Endodermal cell (in vitro differentiated cells): ENCODE results near the gene TPSAB1. TPM values are rescaled to one million over a fixed set of nuclear protein-coding genes. Genes with fewer than 3 reads are reported as not detected.

Source experiments
- DNase-seq: peaks from one replicate; pipeline ENCODE4 v3.0.0-alpha.2; 2017
- H3K27ac ChIP-seq: 2 replicates; pipeline ENCODE4 v1.5.1; 2013; ENCODE audit warnings: mild to moderate bottlenecking, low read depth, low read length, moderate library complexity
- H3K27me3 ChIP-seq: 2 replicates; pipeline ENCODE4 v1.6.1; 2013; ENCODE audit warnings: mild to moderate bottlenecking, low read length, moderate library complexity; ENCODE audit not compliant: insufficient read depth, control insufficient read depth, poor library complexity, severe bottlenecking
- H3K36me3 ChIP-seq: 2 replicates; pipeline ENCODE4 v1.7.0; 2013; ENCODE audit warnings: mild to moderate bottlenecking, low read length, moderate library complexity; ENCODE audit not compliant: control insufficient read depth, insufficient read depth
- H3K4me1 ChIP-seq: one replicate; pipeline ENCODE4 v1.7.0; 2013; ENCODE audit warnings: low read length; ENCODE audit not compliant: control insufficient read depth, insufficient read depth
- H3K4me3 ChIP-seq: 2 replicates; pipeline ENCODE4 v1.5.1; 2013; ENCODE audit warnings: mild to moderate bottlenecking, low read length, moderate library complexity
- H3K9ac ChIP-seq: 2 replicates; pipeline ENCODE4 v1.6.1; 2013; ENCODE audit warnings: mild to moderate bottlenecking, low read length, moderate library complexity; ENCODE audit not compliant: poor library complexity, severe bottlenecking; ENCODE audit errors: extremely low read depth
- H3K9me3 ChIP-seq: 2 replicates; pipeline ENCODE4 v1.6.1; 2013; ENCODE audit warnings: mild to moderate bottlenecking, low read length, moderate library complexity; ENCODE audit not compliant: control insufficient read depth
- H3K27ac Mint-ChIP-seq: 2 replicates; pipeline ENCODE4 v1.8.0; 2020; ENCODE audit warnings: mixed read lengths
- H3K27me3 Mint-ChIP-seq: 2 replicates; pipeline ENCODE4 v1.8.0; 2021; ENCODE audit warnings: mild to moderate bottlenecking, mixed read lengths; ENCODE audit not compliant: insufficient read depth
- H3K36me3 Mint-ChIP-seq: 2 replicates; pipeline ENCODE4 v1.8.0; 2020; ENCODE audit warnings: low read depth, mixed read lengths
- H3K4me1 Mint-ChIP-seq: 2 replicates; pipeline ENCODE4 v1.8.0; 2020; ENCODE audit warnings: mixed read lengths
- H3K4me3 Mint-ChIP-seq: 2 replicates; pipeline ENCODE4 v1.8.0; 2020; ENCODE audit warnings: mild to moderate bottlenecking, moderate library complexity, mixed read lengths
- H3K9me3 Mint-ChIP-seq: 2 replicates; pipeline ENCODE4 v1.8.0; 2020; ENCODE audit warnings: mild to moderate bottlenecking, mixed read lengths
- WGBS, 2 experiments: methylation state at CpG; one replicate each; pipeline versions ENCODE4 v1.1.5 to v1.1.7; 2013; ENCODE audit warnings: missing lambda C conversion rate in 2 of 2, mixed read lengths in 1 of 2; ENCODE audit not compliant: insufficient coverage in 1 of 2, insufficient read length in 1 of 2; 5-methylcytosine and 5-hydroxymethylcytosine counted together
- total RNA-seq, 2 donors: library from RNA; stranded (reverse); fragmentation: NEBNext Ultra II Directional in 1 of 2; extraction: Animal tissue kit (Norgen Biotek cat#: 25700) in 1 of 2; gene quantifications; 2 replicates in 1 of 2; 3 replicates in 1 of 2; pipeline ENCODE4 v1.2.1, GENCODE V29; 2021
- TF ChIP-seq, protein P1 (sequence below): fragments of 200-600 bp; sonication (generic); conservative IDR thresholded peaks from 2 replicates; pipeline ENCODE4 v1.5.0; 2021; ENCODE audit warnings: antibody characterized with exemption, mild to moderate bottlenecking

TPSAB1 gene
- total RNA-seq, 2 donors from 2014 or later, result not detected

DNA sequence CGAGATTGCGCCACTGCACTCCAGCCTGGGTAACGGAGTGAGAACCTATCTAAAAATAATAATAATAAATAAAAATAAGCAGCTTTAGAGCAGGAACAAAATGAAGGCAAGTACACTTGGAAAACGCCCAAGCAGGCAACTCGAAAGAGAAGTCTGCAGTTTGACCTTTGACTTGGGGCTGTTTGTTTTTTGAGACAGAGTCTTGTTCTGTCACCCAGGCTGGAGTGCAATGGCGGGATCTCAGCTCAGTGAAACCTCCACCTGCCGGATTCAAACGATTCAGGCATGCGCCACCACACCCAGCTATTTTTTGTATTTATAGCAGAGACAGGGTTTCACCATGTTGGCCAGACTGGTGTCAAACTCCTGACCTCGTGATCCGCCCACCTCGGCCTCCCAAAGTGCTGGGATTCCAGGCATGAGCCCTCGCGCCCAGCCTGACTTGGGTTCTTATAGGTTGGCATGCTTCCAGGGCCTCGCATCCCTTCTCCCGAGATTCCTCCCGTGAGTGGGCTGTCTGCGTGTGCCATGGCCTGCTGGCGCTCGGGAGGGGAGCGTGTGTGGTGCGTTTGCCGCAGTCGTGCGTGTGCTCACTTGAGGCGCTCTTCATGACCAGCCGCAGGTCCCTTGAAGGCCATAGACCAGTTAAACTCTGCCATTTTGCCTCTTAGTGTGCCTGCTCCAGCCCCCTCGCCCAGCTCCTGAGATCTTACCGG, 50.5 kb downstream of the TPSAB1 start:
- Histone ChIP-seq H3K9me3 (no peaks in the 10 kb centered on the region), H3K27ac (no peak overlapping the region), H3K36me3 (no peaks in the 10 kb centered on the region), H3K4me1 (no peaks in the 10 kb centered on the region), H3K9ac (no peak overlapping the region), H3K4me3 (no peak overlapping the region), H3K27me3 (peaks cover 25% of the 10 kb centered on the region)
- TF ChIP-seq, protein P1, sequence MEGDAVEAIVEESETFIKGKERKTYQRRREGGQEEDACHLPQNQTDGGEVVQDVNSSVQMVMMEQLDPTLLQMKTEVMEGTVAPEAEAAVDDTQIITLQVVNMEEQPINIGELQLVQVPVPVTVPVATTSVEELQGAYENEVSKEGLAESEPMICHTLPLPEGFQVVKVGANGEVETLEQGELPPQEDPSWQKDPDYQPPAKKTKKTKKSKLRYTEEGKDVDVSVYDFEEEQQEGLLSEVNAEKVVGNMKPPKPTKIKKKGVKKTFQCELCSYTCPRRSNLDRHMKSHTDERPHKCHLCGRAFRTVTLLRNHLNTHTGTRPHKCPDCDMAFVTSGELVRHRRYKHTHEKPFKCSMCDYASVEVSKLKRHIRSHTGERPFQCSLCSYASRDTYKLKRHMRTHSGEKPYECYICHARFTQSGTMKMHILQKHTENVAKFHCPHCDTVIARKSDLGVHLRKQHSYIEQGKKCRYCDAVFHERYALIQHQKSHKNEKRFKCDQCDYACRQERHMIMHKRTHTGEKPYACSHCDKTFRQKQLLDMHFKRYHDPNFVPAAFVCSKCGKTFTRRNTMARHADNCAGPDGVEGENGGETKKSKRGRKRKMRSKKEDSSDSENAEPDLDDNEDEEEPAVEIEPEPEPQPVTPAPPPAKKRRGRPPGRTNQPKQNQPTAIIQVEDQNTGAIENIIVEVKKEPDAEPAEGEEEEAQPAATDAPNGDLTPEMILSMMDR, result no peak
- no peak overlapping the region for H3K27ac Mint-ChIP-seq
- H3K36me3 Mint-ChIP-seq, result no peaks in the 10 kb centered on the region
- no peak for DNase-seq
- peaks cover 30% of the 10 kb centered on the region for H3K27me3 Mint-ChIP-seq
- H3K4me3 Mint-ChIP-seq, result no peak overlapping the region
- WGBS, 2 experiments, result 88 to 89% methylated on average over 25 to 26 of the region's 29 CpGs
- H3K9me3 Mint-ChIP-seq, result no peaks in the 10 kb centered on the region
- H3K4me1 Mint-ChIP-seq, result peaks cover 14% of the 10 kb centered on the region

GRCh38 chr16:1291576-1291974, 51.1 kb downstream of the TPSAB1 start:
- no peak for DNase-seq
- no peaks in the 10 kb centered on the region for H3K9me3 Mint-ChIP-seq
- Histone ChIP-seq H3K9me3 (no peaks in the 10 kb centered on the region), H3K9ac (no peak overlapping the region), H3K4me3 (no peak overlapping the region), H3K27ac (no peak overlapping the region), H3K27me3 (peaks cover 25% of the 10 kb centered on the region), H3K4me1 (no peaks in the 10 kb centered on the region), H3K36me3 (no peaks in the 10 kb centered on the region)
- H3K4me1 Mint-ChIP-seq, result peaks cover 14% of the 10 kb centered on the region
- H3K4me3 Mint-ChIP-seq, result no peak overlapping the region
- 80 to 83% methylated on average over 16 to 17 of the region's 17 CpGs for WGBS, 2 experiments
- H3K27ac Mint-ChIP-seq, result no peak overlapping the region
- H3K36me3 Mint-ChIP-seq, result no peaks in the 10 kb centered on the region
- H3K27me3 Mint-ChIP-seq, result peaks cover 30% of the 10 kb centered on the region
- TF ChIP-seq, protein P1, result no peak

Other genes with a start within 250 kb of the TPSAB1 start
- 1 to 10 TPM in 1 of 2 donors, under 1 TPM in 1; 0.64 to 1.3 TPM for gene SSTR5, start 168.0 kb upstream of the TPSAB1 start, total RNA-seq
- gene C1QTNF8, start 144.5 kb upstream of the TPSAB1 start, total RNA-seq, result under 1 TPM; 0.15 to 0.20 TPM
- gene CACNA1H, start 87.6 kb upstream of the TPSAB1 start, total RNA-seq, result 10 to 100 TPM; 31.6 to 45.0 TPM
- gene TPSG1, start 15.4 kb upstream of the TPSAB1 start, total RNA-seq, result not detected
- gene TPSB2, start 10.5 kb upstream of the TPSAB1 start, total RNA-seq, result not detected
- not detected for gene TPSD1, start 15.4 kb downstream of the TPSAB1 start, total RNA-seq
- gene UBE2I, start 68.9 kb downstream of the TPSAB1 start, total RNA-seq, result 100 to 1,000 TPM; 250 to 294 TPM
- 10 to 100 TPM; 25.0 to 43.5 TPM for gene BAIAP3, start 92.9 kb downstream of the TPSAB1 start, total RNA-seq
- gene TSR3, start 111.2 kb downstream of the TPSAB1 start, total RNA-seq, result 10 to 100 TPM; 64.9 to 67.4 TPM
- 10 to 100 TPM; 34.0 to 38.4 TPM for gene GNPTG, start 111.2 kb downstream of the TPSAB1 start, total RNA-seq
- gene UNKL, start 174.0 kb downstream of the TPSAB1 start, total RNA-seq, result 10 to 100 TPM; 46.4 to 48.3 TPM
- gene UQCC4, start 180.0 kb downstream of the TPSAB1 start, total RNA-seq, result 10 to 100 TPM in 1 of 2 donors, 1 to 10 TPM in 1; 9.2 to 10.9 TPM
- gene PERCC1, start 190.4 kb downstream of the TPSAB1 start, total RNA-seq, result under 1 TPM; 0.51 to 0.79 TPM
- gene CCDC154, start 203.9 kb downstream of the TPSAB1 start, total RNA-seq, result 1 to 10 TPM; 1.9 to 2.2 TPM
- gene CLCN7, start 234.3 kb downstream of the TPSAB1 start, total RNA-seq, result 10 to 100 TPM; 94.4 to 96.7 TPM
- gene PTX4, start 248.2 kb downstream of the TPSAB1 start, total RNA-seq, result not detected